CD14-positive monocyte (primary cell): ENCODE results near the gene HEPACAM2. TPM values are rescaled to one million over a fixed set of nuclear protein-coding genes. Genes with fewer than 3 reads are reported as not detected.
A peak's percentile ranks its signal among the peaks of the same experiment; 100 is the strongest.

Source experiments
- DNase-seq, 3 donors: peaks; one replicate each; pipeline ENCODE4 v3.0.0-alpha.2; 2011 to 2022
- H2AFZ ChIP-seq: 2 replicates; pipeline ENCODE4 v1.6.0; 2012; ENCODE audit warnings: mild to moderate bottlenecking, low read depth, low read length, inconsistent platforms; ENCODE audit not compliant: insufficient read depth, poor library complexity, severe bottlenecking
- H3K27ac ChIP-seq, 2 donors: 1 replicate in 1 of 2; 2 replicates in 1 of 2; pipeline ENCODE4 v1.5.1; 2012 to 2013; ENCODE audit warnings: low read length in 2 of 2, control low read depth in 1 of 2, inconsistent platforms in 1 of 2, low read depth in 1 of 2, mild to moderate bottlenecking in 1 of 2
- H3K27me3 ChIP-seq, 2 donors: one replicate each; pipeline versions ENCODE4 v1.6.0 to v1.6.1; 2011 to 2013; ENCODE audit warnings: low read length in 2 of 2; ENCODE audit not compliant: control insufficient read depth in 2 of 2, insufficient read depth in 2 of 2
- H3K36me3 ChIP-seq, 2 donors: replicated peaks in 1 of 2; 1 replicate in 1 of 2; 2 replicates in 1 of 2; pipeline versions ENCODE4 v1.5.1 to v1.6.1; 2012 to 2013; ENCODE audit warnings: low read length in 2 of 2, control low read depth in 1 of 2, inconsistent platforms in 1 of 2, mild to moderate bottlenecking in 1 of 2; ENCODE audit not compliant: insufficient read depth in 2 of 2, control insufficient read depth in 1 of 2
- H3K4me1 ChIP-seq, 2 donors: 1 replicate in 1 of 2; 2 replicates in 1 of 2; pipeline versions ENCODE4 v1.5.1 to v1.6.1; 2012 to 2013; ENCODE audit warnings: low read length in 2 of 2, control low read depth in 1 of 2, inconsistent platforms in 1 of 2, mild to moderate bottlenecking in 1 of 2, moderate library complexity in 1 of 2; ENCODE audit not compliant: insufficient read depth in 2 of 2, control insufficient read depth in 1 of 2
- H3K4me2 ChIP-seq: replicated peaks from 2 replicates; pipeline ENCODE3; 2012; ENCODE audit warnings: low read length, moderate library complexity, mild to moderate bottlenecking; ENCODE audit not compliant: poor library complexity, severe bottlenecking; ENCODE audit errors: extremely low read depth
- H3K4me3 ChIP-seq, 3 experiments: fragments of 200-600 bp in 1 of 3; sonication (generic) in 1 of 3; replicated peaks in 1 of 3; 1 replicate in 2 of 3; 2 replicates in 1 of 3; pipeline ENCODE4 v1.5.1; 2011 to 2013; ENCODE audit warnings: low read length in 3 of 3, mild to moderate bottlenecking in 3 of 3, control low read depth in 2 of 3, low read depth in 2 of 3, inconsistent platforms in 1 of 3, moderate library complexity in 1 of 3
- H3K79me2 ChIP-seq: 2 replicates; pipeline ENCODE4 v1.6.0; 2012; ENCODE audit warnings: mild to moderate bottlenecking, control low read depth, inconsistent platforms, low read length, moderate library complexity; ENCODE audit not compliant: insufficient read depth
- H3K9ac ChIP-seq: 2 replicates; pipeline ENCODE4 v1.6.0; 2017; ENCODE audit warnings: low read length, mild to moderate bottlenecking; ENCODE audit not compliant: insufficient read depth, poor library complexity, severe bottlenecking
- H3K9me3 ChIP-seq, 2 donors: replicated peaks in 1 of 2; 1 replicate in 1 of 2; 2 replicates in 1 of 2; pipeline versions ENCODE4 v1.5.1 to v1.6.1; 2012 to 2013; ENCODE audit warnings: low read length in 2 of 2, control low read depth in 1 of 2; ENCODE audit not compliant: control insufficient read depth in 1 of 2, insufficient read depth in 1 of 2
- H4K20me1 ChIP-seq: 2 replicates; pipeline ENCODE4 v1.6.0; 2012; ENCODE audit warnings: mild to moderate bottlenecking, low read length, control low read depth, moderate library complexity; ENCODE audit not compliant: insufficient read depth
- H3K27ac Mint-ChIP-seq, 7 donors: one replicate each; pipeline ENCODE4 v1.8.0; 2020; ENCODE audit warnings: mild to moderate bottlenecking in 7 of 7, mixed read lengths in 7 of 7, moderate library complexity in 6 of 7, inconsistent platforms in 2 of 7
- H3K27me3 Mint-ChIP-seq, 3 donors: one replicate each; pipeline ENCODE4 v1.8.0; 2021 to 2022; ENCODE audit warnings: low read depth in 3 of 3, mild to moderate bottlenecking in 3 of 3, mixed read lengths in 3 of 3, moderate library complexity in 3 of 3, inconsistent platforms in 1 of 3
- H3K36me3 Mint-ChIP-seq, 2 donors: one replicate each; pipeline ENCODE4 v1.8.0; 2020; ENCODE audit warnings: mixed read lengths in 2 of 2, inconsistent platforms in 1 of 2, mild to moderate bottlenecking in 1 of 2
- H3K4me1 Mint-ChIP-seq: one replicate; pipeline ENCODE4 v1.8.0; 2020; ENCODE audit warnings: mild to moderate bottlenecking, mixed read lengths
- H3K4me3 Mint-ChIP-seq, 2 donors: one replicate each; pipeline ENCODE4 v1.8.0; 2020; ENCODE audit warnings: mild to moderate bottlenecking in 2 of 2, mixed read lengths in 2 of 2, moderate library complexity in 1 of 2
- H3K9me3 Mint-ChIP-seq, 7 donors: one replicate each; pipeline ENCODE4 v1.8.0; 2020 to 2022; ENCODE audit warnings: mixed read lengths in 7 of 7, mild to moderate bottlenecking in 6 of 7, moderate library complexity in 6 of 7, inconsistent platforms in 2 of 7
- WGBS: methylation state at CpG from one replicate; pipeline ENCODE4 v1.1.5; 2013; ENCODE audit warnings: missing lambda C conversion rate; ENCODE audit not compliant: insufficient coverage; 5-methylcytosine and 5-hydroxymethylcytosine counted together
- intact Hi-C, 2 donors: fragments of 100-400 bp; cut with micrococcal nuclease; formaldehyde crosslinking; loops; one replicate each; pipeline versions ENCODE4 v1.15.0 to v1.15.1; 2023
- polyA plus RNA-seq, 3 donors: library from polyadenylated mRNA; depleted of rRNA in 1 of 3; unstranded in 2 of 3; stranded (reverse) in 1 of 3; fragments of 300-500 nt in 2 of 3; fragments of >200 nt in 1 of 3; fragmentation: Illumina TruSeq in 2 of 3; gene quantifications; 1 replicate in 2 of 3; 2 replicates in 1 of 3; pipeline ENCODE4 v1.2.3, GENCODE V29; 2012 to 2021
- TF ChIP-seq, protein P1 (sequence below): fragments of 200-600 bp; IDR thresholded peaks from one replicate; pipeline ENCODE4 v1.8.0; 2022; ENCODE audit warnings: antibody characterized with exemption, mild to moderate bottlenecking

HEPACAM2 gene
- polyA plus RNA-seq, 3 donors: 0.11 TPM; not detected in 2

DNA sequence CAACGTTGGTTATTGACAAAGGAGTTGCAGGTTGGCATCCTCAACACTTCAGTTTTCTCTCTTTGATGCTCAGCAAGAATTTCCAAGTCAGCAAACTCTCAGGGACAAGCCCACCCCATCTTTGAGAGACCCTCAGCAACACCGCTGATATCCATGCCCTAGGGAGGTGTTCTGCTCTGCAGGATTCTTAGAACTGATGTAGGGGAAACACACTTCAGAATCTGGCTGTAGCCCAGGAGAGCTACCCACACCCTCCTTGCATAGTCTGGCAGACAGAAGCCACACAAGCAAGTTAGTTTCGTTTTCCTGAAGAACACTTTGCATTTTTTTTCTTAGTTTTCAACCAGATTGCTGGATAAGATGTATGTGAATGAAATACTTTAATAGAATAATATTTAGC is 78.9 kb downstream of the HEPACAM2 start:
- Histone ChIP-seq H2AFZ (peak overlapping the region; percentile 52), H3K79me2 (peaks cover 27% of the 10 kb centered on the region), H3K4me2 (peak overlapping the region; percentile 91), H3K9ac (peak overlapping the region; percentile 42), H3K4me1 (peaks cover 54 to 71% of the 10 kb centered on the region in 2 donors), H3K27ac (peak overlapping the region in 1 of 2 donors; percentile 85), H3K4me3 (peak overlapping the region; percentile 47 to 97 (median 84)), H3K36me3 (peaks cover 22 to 26% of the 10 kb centered on the region in 2 donors), H4K20me1 (no peaks in the 10 kb centered on the region), H3K27me3 (no peaks in the 10 kb centered on the region), H3K9me3 (no peaks in the 10 kb centered on the region)
- H3K27ac Mint-ChIP-seq: peak overlapping the region; percentile 82 to 93 (median 86)
- peak overlapping the region; percentile 80 to 91 for H3K4me3 Mint-ChIP-seq
- TF ChIP-seq, protein P1, sequence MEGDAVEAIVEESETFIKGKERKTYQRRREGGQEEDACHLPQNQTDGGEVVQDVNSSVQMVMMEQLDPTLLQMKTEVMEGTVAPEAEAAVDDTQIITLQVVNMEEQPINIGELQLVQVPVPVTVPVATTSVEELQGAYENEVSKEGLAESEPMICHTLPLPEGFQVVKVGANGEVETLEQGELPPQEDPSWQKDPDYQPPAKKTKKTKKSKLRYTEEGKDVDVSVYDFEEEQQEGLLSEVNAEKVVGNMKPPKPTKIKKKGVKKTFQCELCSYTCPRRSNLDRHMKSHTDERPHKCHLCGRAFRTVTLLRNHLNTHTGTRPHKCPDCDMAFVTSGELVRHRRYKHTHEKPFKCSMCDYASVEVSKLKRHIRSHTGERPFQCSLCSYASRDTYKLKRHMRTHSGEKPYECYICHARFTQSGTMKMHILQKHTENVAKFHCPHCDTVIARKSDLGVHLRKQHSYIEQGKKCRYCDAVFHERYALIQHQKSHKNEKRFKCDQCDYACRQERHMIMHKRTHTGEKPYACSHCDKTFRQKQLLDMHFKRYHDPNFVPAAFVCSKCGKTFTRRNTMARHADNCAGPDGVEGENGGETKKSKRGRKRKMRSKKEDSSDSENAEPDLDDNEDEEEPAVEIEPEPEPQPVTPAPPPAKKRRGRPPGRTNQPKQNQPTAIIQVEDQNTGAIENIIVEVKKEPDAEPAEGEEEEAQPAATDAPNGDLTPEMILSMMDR: no peak
- intact Hi-C loops: no loop called here
- WGBS: no CpG with 5 or more reads among the region's 3 CpGs
- peaks cover 5 to 10% of the 10 kb centered on the region in 2 donors for H3K36me3 Mint-ChIP-seq
- peak in 2 of 3 donors; percentile 13 to 19 for DNase-seq
- H3K4me1 Mint-ChIP-seq: peaks cover 58% of the 10 kb centered on the region
- peaks cover 0 to 2% (median 0%) of the 10 kb centered on the region in 3 donors for H3K27me3 Mint-ChIP-seq
- peaks cover 0 to 3% (median 0%) of the 10 kb centered on the region in 7 donors for H3K9me3 Mint-ChIP-seq

DNA sequence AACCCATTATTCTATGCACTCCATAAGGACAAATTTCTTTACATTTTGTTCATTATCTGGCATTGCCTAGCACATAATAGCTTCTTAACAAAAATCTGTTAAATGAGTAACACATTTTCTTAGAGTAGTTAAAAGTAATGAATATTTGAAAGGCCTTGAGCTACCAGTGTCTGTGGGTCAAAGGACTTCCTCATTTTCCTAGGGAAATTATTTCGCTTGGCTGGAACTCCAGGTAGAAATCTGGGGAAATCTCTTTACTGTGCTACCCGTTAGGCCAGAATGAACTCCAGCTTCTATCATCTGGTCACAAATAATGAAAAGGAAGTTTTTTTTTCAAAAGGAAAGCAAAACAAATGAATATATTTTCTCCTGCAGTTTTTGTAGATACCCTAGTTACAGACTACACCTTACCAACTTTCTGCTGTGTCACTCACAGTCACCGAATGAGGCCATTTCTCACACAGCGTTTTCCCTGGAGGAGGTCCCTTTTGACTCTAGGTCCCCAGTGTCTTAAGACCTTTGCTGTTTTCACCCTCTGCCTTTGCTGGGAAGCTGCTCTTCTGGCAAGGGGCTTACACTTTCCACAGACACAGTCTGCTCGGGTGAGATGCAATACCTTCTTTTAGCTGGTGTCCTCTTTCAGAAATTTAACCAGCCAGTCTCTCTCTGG is 79.7 kb downstream of the HEPACAM2 start:
- intact Hi-C loops: no loop called here
- Histone ChIP-seq H3K4me3 (peak overlapping the region; percentile 47 to 97 (median 84)), H3K79me2 (peaks cover 27% of the 10 kb centered on the region), H2AFZ (peak overlapping the region; percentile 52), H3K4me1 (peaks cover 52 to 68% of the 10 kb centered on the region in 2 donors), H3K27ac (peak overlapping the region; percentile 34 to 85), H3K9ac (peak overlapping the region; percentile 42), H4K20me1 (no peaks in the 10 kb centered on the region), H3K4me2 (peak overlapping the region; percentile 91), H3K36me3 (peaks cover 30 to 34% of the 10 kb centered on the region in 2 donors), H3K9me3 (no peaks in the 10 kb centered on the region), H3K27me3 (no peaks in the 10 kb centered on the region)
- peak overlapping the region; percentile 83 to 95 (median 92) for H3K27ac Mint-ChIP-seq
- peaks cover 58% of the 10 kb centered on the region for H3K4me1 Mint-ChIP-seq
- peaks cover 0 to 2% (median 0%) of the 10 kb centered on the region in 3 donors for H3K27me3 Mint-ChIP-seq
- peak overlapping the region; percentile 80 to 91 for H3K4me3 Mint-ChIP-seq
- peaks cover 5 to 10% of the 10 kb centered on the region in 2 donors for H3K36me3 Mint-ChIP-seq
- TF ChIP-seq, protein P1: no peak
- peaks cover 0 to 3% (median 0%) of the 10 kb centered on the region in 7 donors for H3K9me3 Mint-ChIP-seq
- DNase-seq: peak in 2 of 3 donors; percentile 23 to 48
- WGBS: 0% methylated on average over 3 of the region's 5 CpGs
